Measurements from ENCODE around the gene PRIM2. TPM values are rescaled to one million over a fixed set of nuclear protein-coding genes. Genes with fewer than 3 reads are reported as not detected.

The PRIM2 gene
- total and polyA plus RNA-seq, 9 of the 15 experiments (the other 6 are each of a cell fraction or from before 2014, with no cell fraction given), result 19.8 to 57.5 (median 33.4) TPM

- TF ChIP-seq, protein P1, sequence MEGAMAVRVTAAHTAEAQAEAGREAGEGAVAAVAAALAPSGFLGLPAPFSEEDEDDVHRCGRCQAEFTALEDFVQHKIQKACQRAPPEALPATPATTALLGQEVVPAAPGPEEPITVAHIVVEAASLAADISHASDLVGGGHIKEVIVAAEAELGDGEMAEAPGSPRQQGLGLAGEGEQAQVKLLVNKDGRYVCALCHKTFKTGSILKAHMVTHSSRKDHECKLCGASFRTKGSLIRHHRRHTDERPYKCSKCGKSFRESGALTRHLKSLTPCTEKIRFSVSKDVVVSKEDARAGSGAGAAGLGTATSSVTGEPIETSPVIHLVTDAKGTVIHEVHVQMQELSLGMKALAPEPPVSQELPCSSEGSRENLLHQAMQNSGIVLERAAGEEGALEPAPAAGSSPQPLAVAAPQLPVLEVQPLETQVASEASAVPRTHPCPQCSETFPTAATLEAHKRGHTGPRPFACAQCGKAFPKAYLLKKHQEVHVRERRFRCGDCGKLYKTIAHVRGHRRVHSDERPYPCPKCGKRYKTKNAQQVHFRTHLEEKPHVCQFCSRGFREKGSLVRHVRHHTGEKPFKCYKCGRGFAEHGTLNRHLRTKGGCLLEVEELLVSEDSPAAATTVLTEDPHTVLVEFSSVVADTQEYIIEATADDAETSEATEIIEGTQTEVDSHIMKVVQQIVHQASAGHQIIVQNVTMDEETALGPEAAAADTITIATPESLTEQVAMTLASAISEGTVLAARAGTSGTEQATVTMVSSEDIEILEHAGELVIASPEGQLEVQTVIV (CRISPR knock-in tag; IDR thresholded peaks at IDR 0.05; ENCODE audit: borderline replicate concordance), result no peak
- TF ChIP-seq SMAD4 (CRISPR knock-in tag; conservative IDR thresholded peaks at IDR 0.05) (peak; percentile 50; the same call in 1 of the 2 replicates), ZBTB33 (CRISPR knock-in tag; IDR thresholded peaks at IDR 0.05) (no peak), ZNF699 (CRISPR knock-in tag; IDR thresholded peaks at IDR 0.05; ENCODE audit: insufficient replicate concordance) (no peak), ZNF23 (CRISPR knock-in tag; IDR thresholded peaks at IDR 0.05) (no peak), ZNF77 (CRISPR knock-in tag; IDR thresholded peaks at IDR 0.05) (no peak), POLR2B (IDR thresholded peaks at IDR 0.05; ENCODE audit: low read depth, partially characterized antibody) (no peak), SRF (CRISPR knock-in tag; IDR thresholded peaks at IDR 0.05) (no peak), FOXA1 (IDR thresholded peaks at IDR 0.05; ENCODE audit: borderline replicate concordance) (no peak), POLR3G (IDR thresholded peaks at IDR 0.05; ENCODE audit: extremely low read depth, insufficient read length, insufficient replicate concordance) (no peak), TCFL5 (CRISPR knock-in tag; conservative IDR thresholded peaks at IDR 0.05) (no peak)
- TF ChIP-seq, protein P2, sequence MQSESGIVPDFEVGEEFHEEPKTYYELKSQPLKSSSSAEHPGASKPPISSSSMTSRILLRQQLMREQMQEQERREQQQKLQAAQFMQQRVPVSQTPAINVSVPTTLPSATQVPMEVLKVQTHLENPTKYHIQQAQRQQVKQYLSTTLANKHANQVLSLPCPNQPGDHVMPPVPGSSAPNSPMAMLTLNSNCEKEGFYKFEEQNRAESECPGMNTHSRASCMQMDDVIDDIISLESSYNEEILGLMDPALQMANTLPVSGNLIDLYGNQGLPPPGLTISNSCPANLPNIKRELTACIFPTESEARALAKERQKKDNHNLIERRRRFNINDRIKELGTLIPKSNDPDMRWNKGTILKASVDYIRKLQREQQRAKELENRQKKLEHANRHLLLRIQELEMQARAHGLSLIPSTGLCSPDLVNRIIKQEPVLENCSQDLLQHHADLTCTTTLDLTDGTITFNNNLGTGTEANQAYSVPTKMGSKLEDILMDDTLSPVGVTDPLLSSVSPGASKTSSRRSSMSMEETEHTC (IDR thresholded peaks at IDR 0.05), result no peak
- TF ChIP-seq, protein P3, sequence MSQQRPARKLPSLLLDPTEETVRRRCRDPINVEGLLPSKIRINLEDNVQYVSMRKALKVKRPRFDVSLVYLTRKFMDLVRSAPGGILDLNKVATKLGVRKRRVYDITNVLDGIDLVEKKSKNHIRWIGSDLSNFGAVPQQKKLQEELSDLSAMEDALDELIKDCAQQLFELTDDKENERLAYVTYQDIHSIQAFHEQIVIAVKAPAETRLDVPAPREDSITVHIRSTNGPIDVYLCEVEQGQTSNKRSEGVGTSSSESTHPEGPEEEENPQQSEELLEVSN (IDR thresholded peaks at IDR 0.05; ENCODE audit: borderline replicate concordance in 1 of 2, extremely low read depth in 1 of 2, insufficient read depth in 1 of 2, insufficient read length in 1 of 2, low read depth in 1 of 2, low read length in 1 of 2, poor library complexity in 1 of 2, severe bottlenecking in 1 of 2), result peak in 1 of 2 experiments; percentile 78
Observed at GRCh38 chr6:57316581-57317059, 810 bp upstream of the PRIM2 start (continued).
